ENCODE results near the gene TCFL5. TPM values are rescaled to one million over a fixed set of nuclear protein-coding genes. Genes with fewer than 3 reads are reported as not detected.

TCFL5 gene
- total RNA-seq, 2 donors from 2014 or later, result 7.1 to 24.8 TPM

GRCh38 chr20:62813588-62813987, 48.0 kb downstream of the TCFL5 start:
- no peak overlapping the region for H3K27ac ChIP-seq
- peaks cover 8 to 22% of the 10 kb centered on the region in 2 donors for H3K36me3 ChIP-seq
- TF ChIP-seq POLR2A (IDR thresholded peaks at IDR 0.05) (no peak), POLR2AphosphoS5 (IDR thresholded peaks at IDR 0.05) (no peak), CTCF (IDR thresholded peaks at IDR 0.05) (no peak)
- no peak for DNase-seq (ENCODE audit: low spot score)
- no peak overlapping the region for H3K4me3 ChIP-seq
- H3K4me1 ChIP-seq (replicated peaks), result peaks cover 6% of the 10 kb centered on the region
- WGBS, result 77% methylated on average over 13 of the region's 13 CpGs
- intact Hi-C loops (cut with DNase I), result no loop called here
- peaks cover 12% of the 10 kb centered on the region for H3K27me3 ChIP-seq (replicated peaks; ENCODE audit: insufficient read depth)
- no peaks in the 10 kb centered on the region for H3K9me3 ChIP-seq

- H3K27ac ChIP-seq, result no peak overlapping the region
- no peak for DNase-seq (ENCODE audit: low spot score)
- peaks cover 12% of the 10 kb centered on the region for H3K27me3 ChIP-seq (replicated peaks; ENCODE audit: insufficient read depth)
- peaks cover 8 to 29% of the 10 kb centered on the region in 2 donors for H3K36me3 ChIP-seq
- no peaks in the 10 kb centered on the region for H3K9me3 ChIP-seq
- WGBS, result 91% methylated on average over 11 of the region's 11 CpGs
- intact Hi-C loops (cut with DNase I), result no loop called here
- peaks cover 6% of the 10 kb centered on the region for H3K4me1 ChIP-seq (replicated peaks)
- H3K4me3 ChIP-seq, result no peak overlapping the region
- no peak for TF ChIP-seq POLR2A (IDR thresholded peaks at IDR 0.05)
- no peak for TF ChIP-seq CTCF (IDR thresholded peaks at IDR 0.05)
- TF ChIP-seq POLR2AphosphoS5 (IDR thresholded peaks at IDR 0.05), result no peak
Observed at GRCh38 chr20:62812907-62813200, 48.8 kb downstream of the TCFL5 start.

GRCh38 chr20:62812181-62812906, 49.3 kb downstream of the TCFL5 start:
- no peak for DNase-seq (ENCODE audit: low spot score)
- Histone ChIP-seq H3K27ac (no peak overlapping the region), H3K9me3 (no peaks in the 10 kb centered on the region), H3K36me3 (peaks cover 8 to 33% of the 10 kb centered on the region in 2 donors), H3K4me1 (replicated peaks) (peaks cover 6% of the 10 kb centered on the region), H3K4me3 (no peak overlapping the region), H3K27me3 (replicated peaks; ENCODE audit: insufficient read depth) (peaks cover 8% of the 10 kb centered on the region)
- intact Hi-C loops (cut with DNase I), result no loop called here
- no peak for TF ChIP-seq CTCF (IDR thresholded peaks at IDR 0.05)
- TF ChIP-seq POLR2AphosphoS5 (IDR thresholded peaks at IDR 0.05), result no peak
- WGBS, result 90% methylated on average over 43 of the region's 43 CpGs

GRCh38 chr20:62811720-62812119, 49.9 kb downstream of the TCFL5 start:
- WGBS, result 75% methylated on average over 10 of the region's 10 CpGs
- no peak for DNase-seq (ENCODE audit: low spot score)
- Histone ChIP-seq H3K36me3 (peaks cover 8 to 33% of the 10 kb centered on the region in 2 donors), H3K27ac (no peak overlapping the region), H3K4me1 (replicated peaks) (peaks cover 6% of the 10 kb centered on the region), H3K27me3 (replicated peaks; ENCODE audit: insufficient read depth) (peaks cover 3% of the 10 kb centered on the region), H3K9me3 (no peaks in the 10 kb centered on the region), H3K4me3 (no peak overlapping the region)
- intact Hi-C loops (cut with DNase I), result no loop called here
- TF ChIP-seq CTCF (IDR thresholded peaks at IDR 0.05), result no peak
- TF ChIP-seq POLR2AphosphoS5 (IDR thresholded peaks at IDR 0.05), result no peak
- TF ChIP-seq POLR2A (IDR thresholded peaks at IDR 0.05), result no peak

GRCh38 chr20:62811320-62811719, 50.3 kb downstream of the TCFL5 start:
- DNase-seq (ENCODE audit: low spot score), result no peak
- Histone ChIP-seq H3K27me3 (replicated peaks; ENCODE audit: insufficient read depth) (peaks cover under 1% of the 10 kb centered on the region), H3K4me3 (no peak overlapping the region), H3K27ac (no peak overlapping the region), H3K4me1 (replicated peaks) (peaks cover 3% of the 10 kb centered on the region), H3K9me3 (no peaks in the 10 kb centered on the region), H3K36me3 (peaks cover 8 to 33% of the 10 kb centered on the region in 2 donors)
- TF ChIP-seq CTCF (IDR thresholded peaks at IDR 0.05) (no peak), POLR2A (IDR thresholded peaks at IDR 0.05) (no peak), POLR2AphosphoS5 (IDR thresholded peaks at IDR 0.05) (no peak)
- intact Hi-C loops (cut with DNase I), result no loop called here
- WGBS, result 97% methylated on average over 19 of the region's 21 CpGs
